GM11168 (cell line): ENCODE results near the gene SRSF8.
"Not testable (repeated sequence)": the region's sequence is repeated elsewhere in the genome, so short reads cannot be mapped to it uniquely, and the experiment has no call there.

Experiments used
- in situ Hi-C: fragments of 300-500 bp; cut with MboI; formaldehyde crosslinking; loops from one replicate; pipeline ENCODE4 v1.12.0; 2022; ENCODE audit warnings: low sequenced_read_pairs; ENCODE audit not compliant: unreplicated experiment

SRSF8 gene

GRCh38 chr11:95066716-95067038, at the start of gene SRSF8:
Gene SRSF8 (plus strand): TSS chr11:95066919. CDS start chr11:95067227, 308 bp downstream.
- in situ Hi-C loops, result no loop called here

GRCh38 chr11:95021468-95021867, 45.3 kb upstream of the SRSF8 start:
- in situ Hi-C loops, result not testable (repeated sequence)

- in situ Hi-C loops, result no loop called here
Measured at GRCh38 chr11:95024958-95025357, 41.8 kb upstream of the SRSF8 start, which contains the start of gene KDM4E. Gene KDM4E (plus strand): TSS chr11:95025258. CDS start chr11:95025558, 300 bp downstream.

GRCh38 chr11:95025594-95025993, 41.1 kb upstream of the SRSF8 start:
- in situ Hi-C loops, result not testable (repeated sequence)

- in situ Hi-C loops, result no loop called here
Measured at GRCh38 chr11:95028357-95028756, 38.4 kb upstream of the SRSF8 start.

GRCh38 chr11:95033051-95033450, 33.7 kb upstream of the SRSF8 start:
- in situ Hi-C loops, result no loop called here

- in situ Hi-C loops, result no loop called here
Measured at GRCh38 chr11:95035316-95035715, 31.4 kb upstream of the SRSF8 start.

- in situ Hi-C loops, result not testable (repeated sequence)
Measured at GRCh38 chr11:95037356-95038035, 29.2 kb upstream of the SRSF8 start.

- in situ Hi-C loops, result no loop called here
Measured at GRCh38 chr11:95042239-95042638, 24.5 kb upstream of the SRSF8 start.

GRCh38 chr11:95042906-95043305, 23.8 kb upstream of the SRSF8 start:
- in situ Hi-C loops, result no loop called here

- in situ Hi-C loops, result no loop called here
Measured at GRCh38 chr11:95044010-95044409, 22.7 kb upstream of the SRSF8 start.

GRCh38 chr11:95045812-95046211, 20.9 kb upstream of the SRSF8 start:
- in situ Hi-C loops, result no loop called here

- in situ Hi-C loops, result not testable (repeated sequence)
Measured at GRCh38 chr11:95049122-95049521, 17.6 kb upstream of the SRSF8 start, which contains the start of gene KDM4F. Gene KDM4F (plus strand): TSS chr11:95049422.

GRCh38 chr11:95050595-95051202, 16.0 kb upstream of the SRSF8 start:
- in situ Hi-C loops, result no loop called here

GRCh38 chr11:95054356-95054755, 12.4 kb upstream of the SRSF8 start:
- in situ Hi-C loops, result no loop called here

- in situ Hi-C loops, result no loop called here
Measured at GRCh38 chr11:95055283-95055897, 11.3 kb upstream of the SRSF8 start.

GRCh38 chr11:95057959-95058358, 8.8 kb upstream of the SRSF8 start:
- in situ Hi-C loops, result no loop called here

GRCh38 chr11:95058621-95059020, 8.1 kb upstream of the SRSF8 start:
- in situ Hi-C loops, result no loop called here

- in situ Hi-C loops, result no loop called here
Measured at GRCh38 chr11:95059046-95059445, 7.7 kb upstream of the SRSF8 start.

GRCh38 chr11:95065336-95065735, 1.4 kb upstream of the SRSF8 start:
- in situ Hi-C loops, result no loop called here

GRCh38 chr11:95067039-95067840, 521 bp downstream of the SRSF8 start:
- in situ Hi-C loops, result no loop called here
